ENCODE data around the gene FAM149A.

- TF ChIP-seq POLR2AphosphoS5 (IDR thresholded peaks at IDR 0.05) (no peak), CTCF (IDR thresholded peaks at IDR 0.05) (no peak), POLR2A (IDR thresholded peaks at IDR 0.05) (no peak)
Observed at GRCh38 chr4:186146458-186146857, 42.0 kb downstream of the FAM149A start.

Measured in stomach (tissue), 4 donors.